ENCODE data around the gene SIRT2. TPM values are rescaled to one million over a fixed set of nuclear protein-coding genes. Genes with fewer than 3 reads are reported as not detected.

The SIRT2 gene
- total RNA-seq, result 56.7 and 57.2 TPM in 2 replicates

DNA sequence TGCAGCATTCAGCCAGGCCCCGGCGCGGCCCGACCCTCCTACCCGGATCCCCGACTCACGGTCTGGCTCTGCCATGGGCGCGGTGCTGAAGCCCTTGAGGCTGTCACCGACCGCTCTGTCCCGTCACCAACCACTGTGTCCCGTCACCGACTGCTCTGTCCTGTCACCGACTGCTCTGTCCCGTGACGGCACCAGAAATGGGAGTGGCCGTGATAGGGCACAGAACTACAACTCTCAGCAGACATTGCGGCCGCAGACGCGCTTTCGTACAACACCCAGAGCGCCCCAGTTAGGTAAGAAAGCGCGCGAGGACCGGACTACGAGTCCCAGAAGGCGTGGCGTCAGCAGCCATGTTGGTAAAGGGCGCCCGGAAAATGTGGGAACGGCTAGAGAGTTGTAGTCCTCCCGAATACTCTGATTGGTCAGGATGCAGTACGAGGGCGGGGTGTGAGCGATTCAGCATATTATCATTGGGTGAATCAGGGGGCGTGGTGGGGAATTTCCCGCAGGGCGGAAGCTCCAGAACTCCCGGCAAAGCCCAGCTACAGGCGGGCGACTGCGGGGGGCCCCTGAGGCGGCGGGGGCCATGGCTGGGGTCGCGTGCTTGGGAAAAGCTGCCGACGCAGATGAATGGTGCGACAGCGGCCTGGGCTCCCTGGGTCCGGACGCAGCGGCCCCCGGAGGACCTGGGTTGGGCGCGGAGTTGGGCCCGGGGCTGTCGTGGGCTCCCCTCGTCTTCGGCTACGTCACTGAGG is at the start of gene SIRT2, which contains the start of gene NFKBIB:
SIRT2 (minus strand) TSS at position 172 of the 755 bp plus-strand sequence; CDS start at position 75, 97 bp downstream.
NFKBIB (plus strand) TSS at position 523 of the 755 bp plus-strand sequence; CDS start at position 587, 64 bp downstream.

GRCh38 chr19:38930776-38931520 is 31.5 kb upstream of the SIRT2 start, which contains the start of gene MRPS12:
TSS of gene MRPS12 (plus strand) at chr19:38930944. CDS start at chr19:38931295, 351 bp downstream.

DNA sequence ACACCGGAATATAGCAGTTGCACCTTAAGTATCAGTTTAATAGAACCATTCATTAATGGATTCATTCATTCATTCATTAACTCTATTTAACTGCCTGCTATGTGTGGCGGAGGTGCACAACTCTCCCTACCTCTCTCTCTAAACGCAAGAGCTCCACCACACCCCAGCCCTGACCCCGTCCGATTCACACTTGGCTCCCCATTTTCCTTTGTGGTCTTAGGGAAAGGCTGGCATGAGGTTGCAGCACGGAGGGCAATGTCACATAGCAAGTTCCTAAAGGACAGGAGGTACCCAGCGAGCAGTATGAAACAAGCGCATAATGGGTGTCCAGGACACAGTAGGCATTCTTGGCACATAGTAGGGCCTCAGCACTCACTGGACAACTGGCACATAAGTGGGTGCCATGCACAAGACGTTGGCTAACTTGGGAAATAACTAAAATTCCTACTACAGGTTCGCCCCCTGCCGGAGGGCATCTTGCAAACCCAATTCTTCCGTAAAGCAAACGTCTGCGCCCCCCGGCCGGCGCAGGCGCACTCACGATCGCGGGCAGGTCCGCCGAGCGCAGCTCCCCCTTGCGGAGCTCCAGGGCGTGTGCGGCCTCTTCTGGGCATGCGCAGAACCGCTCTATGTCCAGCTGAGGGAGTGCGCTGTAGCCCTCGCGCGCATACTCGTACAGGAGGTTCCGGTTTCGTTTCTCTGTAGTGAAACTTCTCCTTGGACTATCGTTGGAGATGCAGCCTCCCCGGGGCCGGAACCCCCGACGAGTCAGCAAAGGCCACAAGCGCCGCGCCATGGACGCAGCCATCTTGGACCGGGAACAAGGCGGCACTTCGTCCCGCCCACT is 30.7 kb upstream of the SIRT2 start, which contains the start of gene SARS2:
SARS2 (minus strand) TSS at position 835 of the 847 bp plus-strand sequence; CDS start at position 808, 27 bp downstream.

DNA sequence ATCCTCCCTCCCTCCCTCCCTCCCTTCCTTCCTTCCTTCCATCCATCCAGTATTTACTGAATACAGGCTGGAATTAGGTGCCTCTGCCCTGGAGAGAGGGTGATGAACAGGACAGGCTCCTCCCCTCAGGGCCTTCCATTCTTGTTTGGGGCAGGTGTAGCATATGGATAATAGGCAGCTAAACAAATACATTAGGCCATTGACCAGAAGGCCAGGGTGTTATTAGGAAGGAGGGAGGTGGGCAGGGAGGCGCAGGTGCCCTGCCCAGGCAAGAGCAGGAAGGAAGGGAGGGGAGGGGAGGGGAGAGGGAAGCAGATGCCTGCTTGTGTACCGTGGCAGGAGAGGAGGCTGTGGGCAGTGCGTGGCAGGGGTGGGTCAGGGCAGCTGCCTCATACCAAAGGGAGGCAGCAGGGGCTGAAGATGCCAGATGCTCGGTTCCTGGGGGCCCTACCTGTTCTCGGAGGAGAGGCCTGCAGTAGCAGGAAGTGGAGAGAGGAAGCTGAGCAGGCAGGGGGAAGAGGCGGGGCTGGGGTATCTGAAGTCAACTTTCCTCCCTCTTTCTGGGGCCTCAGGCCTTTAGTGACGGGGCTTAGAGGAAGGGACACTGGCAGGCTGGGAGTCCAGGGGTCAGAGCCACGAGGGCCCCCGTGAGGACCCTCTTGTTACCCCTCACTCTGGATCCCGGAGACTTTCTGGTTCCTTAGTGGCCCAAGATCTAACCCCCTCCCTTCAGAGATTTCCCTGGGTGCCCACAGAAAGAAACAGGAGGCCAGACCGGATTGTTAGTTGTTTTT is 21.4 kb downstream of the SIRT2 start, which contains the start of gene RINL:
RINL (minus strand) TSS at position 495 of the 794 bp plus-strand sequence. CDS start 1,533 bp downstream, outside the sequence.

GRCh38 chr19:38849860-38850435 is 49.5 kb downstream of the SIRT2 start, which contains the start of gene HNRNPL:
TSS of gene HNRNPL (minus strand) at chr19:38849986. CDS start at chr19:38849966, 20 bp downstream.

Other genes starting within 250 kb of the SIRT2 start
- gene CAPN12, start 155.1 kb downstream of the SIRT2 start, total RNA-seq, result 2.8 TPM in 1 of 2 replicates, not detected in the other
- not detected in 2 replicates for gene LGALS7, start 126.1 kb downstream of the SIRT2 start, total RNA-seq
- not detected in 2 replicates for gene LGALS7B, start 110.4 kb downstream of the SIRT2 start, total RNA-seq
- not detected in 2 replicates for gene LGALS4, start 86.7 kb downstream of the SIRT2 start, total RNA-seq
- 61.9 and 89.9 TPM in 2 replicates for gene ECH1, start 67.8 kb downstream of the SIRT2 start, total RNA-seq
- gene HNRNPL, start 49.6 kb downstream of the SIRT2 start, total RNA-seq, result 179 and 198 TPM in 2 replicates
- 1.5 and 2.3 TPM in 2 replicates for gene RINL, start 21.3 kb downstream of the SIRT2 start, total RNA-seq
- 15.3 and 18.0 TPM in 2 replicates for gene NFKBIB, start 351 bp upstream of the SIRT2 start, total RNA-seq
- not detected in 2 replicates for gene CCER2, start 12.6 kb upstream of the SIRT2 start, total RNA-seq
- 15.5 and 22.0 TPM in 2 replicates for gene SARS2, start 31.1 kb upstream of the SIRT2 start, total RNA-seq
- 32.2 and 33.8 TPM in 2 replicates for gene MRPS12, start 31.3 kb upstream of the SIRT2 start, total RNA-seq
- gene FBXO17, start 76.1 kb upstream of the SIRT2 start, total RNA-seq, result 18.4 and 26.2 TPM in 2 replicates
- gene FBXO27, start 132.9 kb upstream of the SIRT2 start, total RNA-seq, result 0.18 and 0.49 TPM in 2 replicates
- not detected in 2 replicates for gene ACP7, start 184.8 kb upstream of the SIRT2 start, total RNA-seq
- gene PAK4, start 226.2 kb upstream of the SIRT2 start, total RNA-seq, result 7.0 and 9.1 TPM in 2 replicates

All from cardiac atrium fibroblast (primary cell).